IPS-18a (cell line): ENCODE data around the gene NADSYN1.

Experiments
- H3K27ac ChIP-seq: one replicate; pipeline ENCODE4 v1.5.1; 2013; ENCODE audit warnings: low read length
- H3K27me3 ChIP-seq: one replicate; pipeline ENCODE4 v1.6.1; 2013; ENCODE audit warnings: mild to moderate bottlenecking, low read length; ENCODE audit not compliant: control insufficient read depth, insufficient read depth
- H3K36me3 ChIP-seq: one replicate; pipeline ENCODE4 v1.6.1; 2013; ENCODE audit warnings: low read depth, low read length; ENCODE audit not compliant: control insufficient read depth
- H3K4me1 ChIP-seq: one replicate; pipeline ENCODE4 v1.6.1; 2013; ENCODE audit warnings: low read depth, low read length; ENCODE audit not compliant: control insufficient read depth
- H3K4me3 ChIP-seq: one replicate; pipeline ENCODE4 v1.5.1; 2013; ENCODE audit warnings: low read length
- H3K9ac ChIP-seq: one replicate; pipeline ENCODE4 v1.6.1; 2013; ENCODE audit warnings: mild to moderate bottlenecking, low read length, moderate library complexity
- H3K9me3 ChIP-seq: one replicate; pipeline ENCODE4 v1.6.1; 2013; ENCODE audit warnings: low read depth, low read length; ENCODE audit not compliant: control insufficient read depth

The NADSYN1 gene

GRCh38 chr11:71477641-71478527 lies 24.9 kb downstream of the NADSYN1 start:
- Histone ChIP-seq H3K4me1 (peaks cover 3% of the 10 kb centered on the region), H3K9me3 (no peaks in the 10 kb centered on the region), H3K4me3 (no peak overlapping the region), H3K27ac (no peak overlapping the region), H3K27me3 (no peaks in the 10 kb centered on the region), H3K9ac (no peak overlapping the region), H3K36me3 (peaks cover 15% of the 10 kb centered on the region)

GRCh38 chr11:71478528-71478840 lies 25.5 kb downstream of the NADSYN1 start:
- Histone ChIP-seq H3K27me3 (no peaks in the 10 kb centered on the region), H3K9ac (no peak overlapping the region), H3K4me3 (no peak overlapping the region), H3K4me1 (peaks cover 3% of the 10 kb centered on the region), H3K36me3 (peaks cover 21% of the 10 kb centered on the region), H3K9me3 (no peaks in the 10 kb centered on the region), H3K27ac (no peak overlapping the region)

- Histone ChIP-seq H3K27me3 (no peaks in the 10 kb centered on the region), H3K27ac (no peak overlapping the region), H3K9ac (no peak overlapping the region), H3K36me3 (peaks cover 25% of the 10 kb centered on the region), H3K4me3 (no peak overlapping the region), H3K4me1 (peaks cover 3% of the 10 kb centered on the region), H3K9me3 (no peaks in the 10 kb centered on the region)
Observed at GRCh38 chr11:71481101-71481960, 28.3 kb downstream of the NADSYN1 start.

- Histone ChIP-seq H3K36me3 (peaks cover 25% of the 10 kb centered on the region), H3K4me3 (no peak overlapping the region), H3K9me3 (no peaks in the 10 kb centered on the region), H3K27me3 (no peaks in the 10 kb centered on the region), H3K9ac (no peak overlapping the region), H3K4me1 (peaks cover 3% of the 10 kb centered on the region), H3K27ac (no peak overlapping the region)
Observed at GRCh38 chr11:71482216-71482615, 29.2 kb downstream of the NADSYN1 start.

GRCh38 chr11:71482746-71483364 lies 29.9 kb downstream of the NADSYN1 start:
- Histone ChIP-seq H3K27me3 (no peaks in the 10 kb centered on the region), H3K9me3 (no peaks in the 10 kb centered on the region), H3K27ac (no peak overlapping the region), H3K4me3 (no peak overlapping the region), H3K36me3 (peaks cover 25% of the 10 kb centered on the region), H3K4me1 (peaks cover 1% of the 10 kb centered on the region), H3K9ac (no peak overlapping the region)

- H3K36me3 ChIP-seq: peaks cover 21% of the 10 kb centered on the region
- no peaks in the 10 kb centered on the region for H3K4me1 ChIP-seq
- no peak overlapping the region for H3K9ac ChIP-seq
- H3K9me3 ChIP-seq: no peaks in the 10 kb centered on the region
- H3K4me3 ChIP-seq: no peak overlapping the region
- H3K27me3 ChIP-seq: no peaks in the 10 kb centered on the region
- H3K27ac ChIP-seq: no peak overlapping the region
Observed at GRCh38 chr11:71483692-71484091, 30.7 kb downstream of the NADSYN1 start.

GRCh38 chr11:71484248-71485062 lies 31.5 kb downstream of the NADSYN1 start:
- Histone ChIP-seq H3K4me3 (no peak overlapping the region), H3K9me3 (no peaks in the 10 kb centered on the region), H3K27ac (no peak overlapping the region), H3K36me3 (peaks cover 20% of the 10 kb centered on the region), H3K27me3 (no peaks in the 10 kb centered on the region), H3K4me1 (no peaks in the 10 kb centered on the region), H3K9ac (no peak overlapping the region)

- Histone ChIP-seq H3K27ac (no peak overlapping the region), H3K9me3 (no peaks in the 10 kb centered on the region), H3K27me3 (no peaks in the 10 kb centered on the region), H3K9ac (no peak overlapping the region), H3K4me1 (no peaks in the 10 kb centered on the region), H3K36me3 (peaks cover 16% of the 10 kb centered on the region), H3K4me3 (no peak overlapping the region)
Observed at GRCh38 chr11:71485063-71485399, 32.0 kb downstream of the NADSYN1 start.

- H3K27me3 ChIP-seq: no peaks in the 10 kb centered on the region
- no peak overlapping the region for H3K9ac ChIP-seq
- H3K4me1 ChIP-seq: no peaks in the 10 kb centered on the region
- no peak overlapping the region for H3K4me3 ChIP-seq
- no peak overlapping the region for H3K27ac ChIP-seq
- peaks cover 16% of the 10 kb centered on the region for H3K36me3 ChIP-seq
- no peaks in the 10 kb centered on the region for H3K9me3 ChIP-seq
Observed at GRCh38 chr11:71485466-71485865, 32.5 kb downstream of the NADSYN1 start.

- H3K27ac ChIP-seq: no peak overlapping the region
- no peaks in the 10 kb centered on the region for H3K4me1 ChIP-seq
- H3K36me3 ChIP-seq: peaks cover 16% of the 10 kb centered on the region
- no peak overlapping the region for H3K9ac ChIP-seq
- no peaks in the 10 kb centered on the region for H3K27me3 ChIP-seq
- no peaks in the 10 kb centered on the region for H3K9me3 ChIP-seq
- H3K4me3 ChIP-seq: no peak overlapping the region
Observed at GRCh38 chr11:71486320-71486719, 33.3 kb downstream of the NADSYN1 start.

- no peak overlapping the region for H3K4me3 ChIP-seq
- no peaks in the 10 kb centered on the region for H3K4me1 ChIP-seq
- no peaks in the 10 kb centered on the region for H3K9me3 ChIP-seq
- no peak overlapping the region for H3K9ac ChIP-seq
- H3K27ac ChIP-seq: no peak overlapping the region
- H3K27me3 ChIP-seq: no peaks in the 10 kb centered on the region
- peaks cover 7% of the 10 kb centered on the region for H3K36me3 ChIP-seq
Observed at GRCh38 chr11:71488681-71489270, 35.8 kb downstream of the NADSYN1 start.
